ENCODE results near the gene TMEM156.

The TMEM156 gene

DNA sequence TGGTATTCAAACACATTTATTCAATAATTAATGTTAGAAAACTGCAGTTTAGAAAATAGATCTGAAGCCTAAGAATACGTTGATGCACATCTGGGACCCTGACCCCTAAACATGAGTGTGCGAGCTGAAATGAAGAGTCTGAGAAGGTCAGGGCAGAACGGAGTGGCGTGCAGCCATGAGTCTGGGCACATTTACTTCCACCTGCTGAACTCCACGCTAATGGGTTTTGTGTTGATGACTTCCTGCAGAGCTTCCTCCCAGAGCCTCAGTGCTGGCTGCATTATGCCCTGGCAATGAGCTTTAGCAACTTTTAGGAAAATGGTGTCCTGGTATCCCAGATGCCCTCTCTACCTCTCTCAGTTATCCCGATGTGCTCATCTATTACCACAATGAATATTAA lies 111.5 kb downstream of the TMEM156 start:
- no peak for DNase-seq

DNA sequence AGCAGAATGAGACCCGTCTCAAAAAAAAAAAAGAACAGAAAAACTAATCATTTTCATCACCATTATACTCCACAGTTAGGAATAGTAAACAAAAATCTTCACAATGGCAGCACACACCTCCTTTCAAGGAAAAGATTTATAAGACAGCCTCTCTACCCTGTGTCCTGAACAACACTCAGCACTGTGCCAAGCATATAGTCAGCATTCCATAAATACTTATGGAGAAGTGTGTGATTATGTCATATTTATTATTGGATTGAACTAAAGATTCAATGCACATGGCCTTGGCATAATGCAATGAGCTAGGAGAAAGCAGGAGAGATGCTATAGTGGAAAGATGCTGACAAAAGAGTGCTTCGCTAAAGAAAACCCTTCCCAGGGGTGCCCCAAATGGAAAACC lies 112.0 kb downstream of the TMEM156 start:
- DNase-seq, result no peak

DNA sequence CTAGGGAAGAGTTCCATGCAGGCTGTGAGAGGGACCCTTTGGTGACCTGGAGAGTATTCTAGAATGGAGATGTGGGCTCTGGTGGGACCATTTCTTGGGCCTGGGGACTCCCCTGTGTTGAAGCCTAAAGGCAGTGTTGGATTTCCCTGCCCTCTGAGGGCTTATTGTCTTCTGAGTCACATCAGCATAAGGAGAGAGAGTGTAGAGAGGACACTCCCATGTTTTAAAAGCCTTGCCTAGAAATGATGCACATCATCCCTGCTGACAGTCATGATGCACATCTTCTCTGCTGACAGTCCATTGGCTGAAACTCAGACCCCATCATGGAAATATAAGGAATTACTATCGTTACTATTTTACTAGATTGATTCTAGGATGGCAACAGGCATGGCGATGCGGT lies 112.7 kb downstream of the TMEM156 start:
- DNase-seq, result no peak

GRCh38 chr4:38917481-38918025 lies 114.7 kb downstream of the TMEM156 start:
- DNase-seq, result no peak
